Stimulated activated CD8-positive, alpha-beta memory T cell treated with anti-CD3 and anti-CD28 coated beads, Interleukin-15, amount 100 ng/mL, for 24 hours (primary cell): ENCODE measurements around the gene CCDC92B.
A peak's percentile ranks its signal among the peaks of the same experiment; 100 is the strongest.

Experiments used
- DNase-seq: peaks from one replicate; pipeline ENCODE4 v3.0.0-alpha.2; 2020; ENCODE audit warnings: low read depth

CCDC92B gene

GRCh38 chr17:2721603-2722002, 27.8 kb downstream of the CCDC92B start:
- DNase-seq = no peak

DNA sequence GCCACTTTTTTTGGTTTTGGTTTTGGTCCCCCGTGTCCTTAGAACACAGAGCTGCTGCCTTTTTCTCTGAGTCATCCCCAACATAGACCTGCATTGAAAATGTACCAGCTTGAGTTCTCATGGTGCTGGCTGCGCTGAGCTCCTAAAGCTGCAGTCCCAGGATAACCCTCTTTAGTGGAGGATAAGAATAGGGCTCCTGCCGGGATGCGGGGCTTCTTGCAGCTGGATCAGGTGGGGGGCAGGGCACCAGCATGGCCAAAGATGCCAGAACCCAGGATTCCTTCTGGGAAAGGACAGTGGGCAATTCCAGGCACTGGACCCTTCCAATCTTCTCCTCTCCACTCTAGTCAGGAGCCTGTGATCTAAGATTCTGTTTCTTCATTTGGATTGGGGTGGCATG, 29.6 kb downstream of the CCDC92B start:
- DNase-seq = no peak

GRCh38 chr17:2718150-2718938, 31.1 kb downstream of the CCDC92B start:
- DNase-seq = no peak

DNA sequence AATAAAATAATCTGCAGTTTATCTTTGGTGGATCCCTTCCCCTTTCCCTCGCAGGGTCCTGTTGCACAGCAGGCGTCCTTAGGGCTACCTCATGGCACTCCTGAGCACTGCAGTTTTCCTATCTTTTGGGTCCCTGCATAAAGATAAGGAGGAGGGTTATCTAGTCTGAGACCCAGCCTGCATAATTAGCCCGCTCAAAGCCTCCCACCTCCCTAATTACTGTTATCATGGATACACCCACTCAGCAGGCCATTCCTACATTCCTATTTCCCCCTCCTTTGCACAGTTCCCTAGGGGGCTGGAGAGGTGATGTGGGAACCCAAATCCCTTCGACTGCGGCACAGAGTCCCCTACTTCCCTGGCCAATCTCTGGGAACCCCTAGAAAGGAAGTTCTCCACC, 32.8 kb downstream of the CCDC92B start:
- no peak for DNase-seq

GRCh38 chr17:2713881-2714280, 35.6 kb downstream of the CCDC92B start:
- no peak for DNase-seq

- DNase-seq = no peak
These were observed 37.0 kb downstream of the CCDC92B start for GRCh38 chr17:2712300-2713043.

DNA sequence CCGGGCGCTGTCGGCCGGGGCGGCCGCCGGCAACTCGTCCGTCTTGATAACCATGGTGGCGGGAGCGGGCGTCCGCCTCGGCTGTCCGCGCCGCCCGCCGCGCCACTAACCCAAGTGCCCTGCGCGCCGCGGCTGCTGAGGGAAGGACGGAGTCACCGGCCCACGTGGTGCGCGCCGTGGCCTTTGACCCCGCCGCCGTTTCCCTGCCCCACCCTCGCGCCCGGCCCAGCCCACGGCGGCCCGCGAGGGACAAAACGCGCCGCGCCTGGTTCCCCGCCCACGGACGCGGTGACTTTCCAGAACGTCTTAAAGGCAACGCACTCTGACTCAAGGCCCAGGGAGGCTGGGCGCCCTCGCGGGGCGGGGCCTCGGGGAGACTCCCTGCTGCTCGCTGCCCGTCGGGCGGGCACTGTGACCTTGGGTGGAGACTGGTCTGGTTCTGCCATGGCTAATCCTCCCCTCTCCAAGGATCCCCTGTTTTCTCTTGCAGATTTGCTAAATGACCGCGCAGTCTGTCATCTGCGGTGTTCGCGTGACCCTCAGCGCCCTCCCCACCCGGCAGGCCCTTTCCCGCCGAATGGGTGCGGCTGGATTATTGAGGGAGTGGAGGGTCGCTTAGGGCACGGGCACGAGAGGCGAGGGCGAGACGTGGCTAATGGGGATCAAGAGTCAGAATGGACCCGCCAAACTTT, 37.7 kb downstream of the CCDC92B start, which contains the start of gene CLUH:
TSS of gene CLUH (minus strand) at position 157 of the 692 bp plus-strand sequence. CDS start at position 54, 103 bp downstream.
- DNase-seq = peak; percentile 92

- no peak for DNase-seq
These were observed 38.4 kb downstream of the CCDC92B start for GRCh38 chr17:2710803-2711607.

DNA sequence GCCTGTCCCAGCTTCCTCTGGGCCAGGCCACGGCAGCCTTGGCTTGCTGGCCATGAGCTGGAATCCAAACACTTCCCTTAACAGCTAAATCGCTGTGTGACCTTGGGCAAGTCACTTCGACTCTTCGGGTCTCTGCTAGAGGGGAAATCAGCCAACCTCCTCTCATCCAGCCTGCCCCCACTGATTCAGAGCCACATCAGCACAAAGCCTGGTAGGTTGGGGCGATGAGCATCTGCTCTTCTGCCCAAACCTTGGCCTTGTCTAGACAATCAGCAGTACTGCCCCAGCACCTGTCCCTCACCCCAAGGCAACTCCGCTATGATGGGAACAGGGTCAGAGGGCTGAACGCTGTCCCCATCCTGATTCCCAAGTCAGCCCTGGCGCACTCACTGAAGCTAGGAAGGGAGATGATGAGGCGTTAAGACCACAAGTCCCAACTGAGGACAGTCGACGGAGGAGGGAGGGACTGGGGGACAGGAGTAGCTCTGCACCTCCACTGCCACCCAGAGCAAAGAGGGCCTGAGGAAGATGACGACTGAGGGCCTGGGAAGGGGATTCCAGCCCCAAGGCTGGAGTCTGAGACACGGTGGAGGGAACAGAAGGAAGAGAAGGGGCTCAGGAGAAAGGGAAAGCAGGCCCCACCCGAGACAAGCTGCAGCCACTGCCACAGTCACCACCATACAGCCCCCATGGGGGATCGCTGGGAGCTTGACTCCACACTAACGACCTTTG, 39.2 kb downstream of the CCDC92B start:
- no peak for DNase-seq

- no peak for DNase-seq
These were observed 40.2 kb downstream of the CCDC92B start for GRCh38 chr17:2709183-2709661.

DNA sequence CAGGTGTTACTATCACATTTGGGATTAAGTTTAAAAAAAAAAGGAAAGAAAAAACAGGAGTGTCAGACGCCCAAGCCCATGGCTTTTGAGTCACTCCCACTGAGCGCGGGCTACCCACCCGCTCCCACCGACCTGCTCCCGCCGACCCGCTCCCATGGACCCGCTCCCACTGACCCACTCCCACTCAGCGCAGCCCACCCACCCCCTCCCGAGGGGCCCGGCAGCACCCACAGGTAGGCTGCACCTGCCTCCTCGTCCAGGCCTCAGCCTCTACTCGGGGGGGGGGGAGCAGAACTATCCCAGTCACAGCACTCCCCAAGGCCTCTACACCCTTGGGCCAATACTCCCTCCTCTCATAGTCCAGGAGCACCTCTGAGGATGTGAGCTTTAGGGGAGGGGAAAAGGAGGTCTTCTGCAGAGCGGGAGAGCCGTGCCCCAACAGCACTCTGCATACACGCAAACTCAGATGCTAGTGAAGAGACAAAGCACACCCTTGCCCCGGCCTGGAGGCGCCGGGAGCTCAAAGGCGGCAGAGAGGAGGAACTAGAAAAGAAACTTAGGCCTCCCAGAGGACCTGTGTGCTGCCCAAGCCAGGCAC, 40.8 kb downstream of the CCDC92B start:
- DNase-seq = no peak

- DNase-seq = no peak
These were observed 41.5 kb downstream of the CCDC92B start for GRCh38 chr17:2707721-2708584.

DNA sequence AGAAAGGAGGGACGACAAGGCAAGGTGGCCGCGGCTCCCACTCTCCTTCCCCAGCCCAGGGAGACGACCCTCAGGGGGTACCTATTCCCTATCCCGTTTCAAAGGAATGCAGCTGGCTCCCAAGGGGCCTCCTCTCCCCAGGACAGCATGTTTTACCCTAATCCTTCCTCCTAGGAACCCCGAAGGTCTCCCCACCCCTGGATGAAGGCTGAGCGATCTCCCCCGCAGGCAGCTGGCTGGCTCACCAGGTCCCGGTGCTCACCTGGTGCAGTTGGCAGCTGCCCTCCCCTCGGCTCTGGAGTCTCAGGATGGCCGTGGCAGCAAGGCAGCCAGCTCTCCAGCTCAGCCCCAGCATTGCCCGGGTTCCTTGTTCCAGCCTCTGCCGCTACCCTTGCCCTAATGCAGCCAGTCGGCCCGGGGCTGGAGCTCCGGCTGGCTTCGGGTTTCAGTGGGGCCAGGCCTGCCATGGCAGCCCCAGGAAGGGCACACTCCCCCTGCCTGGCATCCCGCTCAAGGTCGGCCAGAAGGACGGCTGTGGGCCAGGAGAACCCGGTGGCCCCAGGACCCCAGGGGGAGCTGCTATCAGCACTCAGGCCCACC, 42.4 kb downstream of the CCDC92B start:
- DNase-seq = no peak

- DNase-seq = no peak
These were observed 43.3 kb downstream of the CCDC92B start for GRCh38 chr17:2705888-2706795.

- DNase-seq = no peak
These were observed 44.2 kb downstream of the CCDC92B start for GRCh38 chr17:2705263-2705662.

DNA sequence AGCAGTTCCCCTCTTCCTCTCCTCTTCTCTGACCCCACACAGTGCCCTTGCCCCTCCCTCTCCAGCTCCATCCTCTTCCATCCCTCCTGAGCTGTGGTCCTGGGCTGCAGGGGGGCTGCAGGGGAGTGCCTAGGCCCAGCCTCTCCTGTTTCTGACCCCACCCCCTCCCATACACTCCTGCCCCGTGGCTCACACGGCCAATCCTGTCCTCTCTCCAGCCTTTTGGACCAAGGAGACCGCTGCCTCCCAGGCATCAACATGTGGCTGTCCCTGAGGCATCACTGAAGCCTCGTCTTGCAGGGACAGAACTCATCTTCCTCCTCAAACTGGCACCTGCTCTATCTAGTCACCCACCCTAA, 44.6 kb downstream of the CCDC92B start:
- no peak for DNase-seq

DNA sequence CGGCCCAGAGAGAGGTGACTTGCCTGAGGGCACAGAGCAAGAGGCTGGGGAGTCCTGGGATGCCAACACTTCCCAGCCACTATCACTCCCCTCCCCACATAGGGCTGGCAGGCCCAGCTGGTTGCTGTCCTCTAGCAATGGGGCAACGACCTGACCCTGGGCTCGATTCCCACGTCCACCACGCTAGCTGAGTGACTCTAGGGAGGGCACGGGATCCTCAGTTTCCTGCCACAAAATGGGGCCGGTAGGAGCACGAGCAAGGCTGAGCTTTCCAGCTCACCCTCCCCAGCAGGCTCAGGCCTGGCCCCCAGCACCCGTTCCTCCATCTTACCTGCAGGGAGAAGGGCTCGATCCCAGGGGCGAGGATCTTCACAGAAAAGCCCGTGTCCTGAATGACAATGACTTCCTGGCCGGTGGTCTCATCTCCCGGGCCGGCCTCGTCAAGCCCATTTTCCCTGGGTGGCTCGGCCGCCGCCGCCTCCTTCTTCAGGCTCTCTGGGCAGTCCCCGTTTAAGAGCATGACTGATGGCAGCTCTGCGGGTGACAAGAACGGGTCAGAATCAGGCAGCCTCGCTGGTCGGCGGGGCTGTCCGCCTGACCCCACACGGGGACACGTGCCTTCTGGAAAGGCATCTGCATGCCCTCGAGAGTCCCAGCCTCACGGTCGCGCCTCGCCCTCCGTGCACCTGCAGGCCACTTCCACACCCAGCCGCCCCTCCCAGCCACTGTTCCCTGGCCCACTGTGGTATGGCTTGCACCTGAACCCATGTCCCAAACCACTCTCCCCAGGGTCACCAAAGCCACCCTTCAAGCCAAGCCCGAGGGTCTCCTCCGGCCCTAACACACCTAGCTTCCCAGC, 45.2 kb downstream of the CCDC92B start:
- DNase-seq = no peak
